ENCODE results near the gene TRPM2.
"Not testable (repeated sequence)": the region's sequence is repeated elsewhere in the genome, so short reads cannot be mapped to it uniquely, and the experiment has no call there.

The TRPM2 gene

GRCh38 chr21:44356160-44356559, 2.7 kb downstream of the TRPM2 start:
- no peak for FAIRE-seq

- FAIRE-seq, result no peak
Measured at GRCh38 chr21:44356636-44357035, 3.2 kb downstream of the TRPM2 start.

DNA sequence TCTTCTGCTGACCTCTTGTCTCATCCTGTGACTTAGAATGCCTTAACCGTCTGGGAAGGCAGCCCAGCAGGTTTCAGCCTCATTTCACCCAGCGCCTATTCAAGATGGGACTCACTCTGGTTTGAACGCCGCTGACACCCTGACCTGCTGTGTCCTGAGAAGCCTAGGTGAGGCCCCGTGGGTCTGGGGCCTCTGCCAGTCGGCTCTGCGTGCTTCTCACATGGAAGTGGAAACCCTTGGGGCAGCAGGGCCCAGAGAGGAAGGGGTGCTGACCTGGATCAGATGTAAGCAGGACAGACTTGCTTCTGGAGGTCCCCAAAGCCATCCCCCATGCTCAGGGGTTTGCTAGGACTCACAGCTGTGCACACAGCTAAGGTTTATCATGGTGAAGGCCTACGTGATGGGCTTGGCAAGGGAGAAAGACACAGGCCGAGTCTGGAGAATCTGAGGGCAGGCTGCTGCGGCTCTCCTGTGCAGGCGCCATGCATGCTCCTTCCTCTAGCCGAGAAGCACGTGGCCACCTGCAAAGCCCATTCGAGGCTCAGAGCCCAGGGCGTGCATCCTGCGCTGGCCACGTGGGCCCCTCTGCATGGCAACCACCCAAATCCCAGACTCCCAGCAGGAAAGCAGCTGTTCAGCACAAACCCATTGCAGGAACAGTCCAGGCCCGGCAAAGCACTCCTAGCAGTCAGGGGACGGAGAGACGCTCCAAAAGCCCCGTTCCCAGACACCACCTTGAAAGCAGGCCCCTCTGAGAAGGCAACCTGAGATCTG, 3.8 kb downstream of the TRPM2 start:
- FAIRE-seq, result no peak

DNA sequence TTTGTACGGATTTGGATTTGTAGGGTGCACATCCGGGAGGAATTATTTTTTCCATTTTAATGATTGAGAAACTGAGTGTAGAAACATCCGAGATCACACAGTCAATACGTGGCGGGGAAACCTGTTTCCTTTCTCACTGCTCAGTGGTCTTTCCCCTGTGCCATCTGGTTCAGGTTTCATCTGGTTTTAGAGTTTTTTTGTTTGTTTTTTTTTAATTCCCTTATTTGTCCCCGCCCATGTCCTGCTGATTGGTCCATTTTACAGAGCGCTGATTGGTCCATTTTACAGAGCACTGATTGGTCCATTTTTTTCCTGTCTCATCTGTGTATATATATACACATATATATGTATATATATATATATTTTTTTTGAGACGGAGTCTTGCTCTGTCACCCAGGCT, 6.0 kb downstream of the TRPM2 start:
- no peak for FAIRE-seq

DNA sequence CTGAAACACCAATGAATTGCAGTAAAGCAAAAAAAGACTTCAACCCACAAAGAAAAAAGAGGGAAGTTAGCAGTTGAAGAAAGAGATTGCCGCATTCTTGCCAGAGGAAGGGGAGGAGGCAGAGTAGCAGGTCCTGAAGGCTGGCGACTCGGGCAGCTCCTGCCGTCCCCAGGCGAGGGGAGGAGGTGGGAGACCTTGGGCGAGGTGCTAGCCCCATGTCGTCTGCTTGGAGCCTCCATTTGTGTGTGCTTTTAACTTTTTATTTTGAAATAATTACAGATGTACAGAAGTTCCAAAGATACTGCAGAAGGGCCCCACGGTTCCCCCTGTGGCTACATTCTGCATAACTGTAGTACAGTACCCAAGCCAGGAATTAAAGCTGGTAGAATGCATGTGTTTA, 6.7 kb downstream of the TRPM2 start:
- no peak for FAIRE-seq

DNA sequence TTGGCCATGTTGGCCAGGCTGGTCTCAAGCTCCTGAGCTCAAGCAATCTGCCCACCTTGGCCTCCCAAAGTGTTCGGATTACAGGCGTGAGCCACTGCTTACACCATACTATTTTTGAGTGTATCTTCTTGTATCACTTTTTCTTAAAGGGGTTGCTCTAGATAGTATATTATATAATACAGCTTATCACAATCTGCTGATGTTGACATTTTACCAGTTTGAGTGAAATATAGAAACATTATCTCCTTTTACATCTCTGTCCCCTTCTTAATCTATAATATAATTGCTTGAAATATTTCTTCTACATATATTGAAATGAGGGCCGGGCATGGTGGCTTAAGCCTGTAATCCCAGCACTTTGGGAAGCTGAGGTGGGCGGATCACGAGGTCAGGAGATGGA, 8.5 kb downstream of the TRPM2 start:
- not testable (repeated sequence) for FAIRE-seq

GRCh38 chr21:44363278-44363677, 9.9 kb downstream of the TRPM2 start:
- FAIRE-seq, result no peak

DNA sequence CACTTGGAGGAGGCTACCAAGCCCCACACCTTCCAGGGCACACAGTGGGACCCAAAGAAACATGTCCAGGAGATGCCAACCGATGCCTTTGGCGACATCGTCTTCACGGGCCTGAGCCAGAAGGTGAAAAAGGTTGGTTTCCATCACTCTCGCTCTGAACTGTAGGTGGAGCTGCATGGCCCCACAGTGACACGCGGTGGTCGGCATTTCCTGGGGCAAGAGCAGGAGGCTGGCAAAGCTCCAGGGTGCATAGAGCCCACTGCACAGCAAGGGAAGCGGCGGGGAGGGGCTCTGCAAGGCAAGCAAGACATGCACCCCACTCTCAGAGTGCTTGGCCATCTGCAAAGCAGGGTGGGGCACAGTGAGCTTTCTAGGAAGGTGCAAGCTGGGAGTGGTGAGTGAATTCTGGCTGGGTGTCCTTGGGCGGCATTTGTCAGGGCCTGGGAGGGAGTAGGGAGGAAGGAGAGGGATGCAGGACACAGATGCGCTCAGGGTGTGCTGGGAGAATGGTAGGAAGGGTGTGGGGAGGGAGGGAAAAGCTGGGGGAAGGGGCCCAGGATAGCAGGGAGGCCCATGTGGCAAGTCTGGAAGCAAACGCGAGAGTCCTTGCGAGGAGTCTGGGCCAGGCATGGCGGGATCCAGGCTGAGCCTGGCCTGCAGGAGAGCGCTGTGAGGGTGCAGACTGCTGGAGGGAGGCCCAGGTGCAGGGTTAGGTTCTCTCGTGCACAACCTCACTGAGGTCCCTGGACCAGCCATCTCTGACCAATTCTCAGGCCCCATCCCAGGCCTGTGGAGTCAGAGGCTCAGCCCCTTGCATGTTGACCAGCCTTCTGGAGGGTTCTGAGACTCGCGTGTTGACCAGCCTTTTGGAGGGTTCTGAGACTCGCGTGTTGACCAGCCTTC, 11.0 kb downstream of the TRPM2 start:
- FAIRE-seq, result no peak

GRCh38 chr21:44365251-44365966, 12.0 kb downstream of the TRPM2 start:
- FAIRE-seq, result no peak

DNA sequence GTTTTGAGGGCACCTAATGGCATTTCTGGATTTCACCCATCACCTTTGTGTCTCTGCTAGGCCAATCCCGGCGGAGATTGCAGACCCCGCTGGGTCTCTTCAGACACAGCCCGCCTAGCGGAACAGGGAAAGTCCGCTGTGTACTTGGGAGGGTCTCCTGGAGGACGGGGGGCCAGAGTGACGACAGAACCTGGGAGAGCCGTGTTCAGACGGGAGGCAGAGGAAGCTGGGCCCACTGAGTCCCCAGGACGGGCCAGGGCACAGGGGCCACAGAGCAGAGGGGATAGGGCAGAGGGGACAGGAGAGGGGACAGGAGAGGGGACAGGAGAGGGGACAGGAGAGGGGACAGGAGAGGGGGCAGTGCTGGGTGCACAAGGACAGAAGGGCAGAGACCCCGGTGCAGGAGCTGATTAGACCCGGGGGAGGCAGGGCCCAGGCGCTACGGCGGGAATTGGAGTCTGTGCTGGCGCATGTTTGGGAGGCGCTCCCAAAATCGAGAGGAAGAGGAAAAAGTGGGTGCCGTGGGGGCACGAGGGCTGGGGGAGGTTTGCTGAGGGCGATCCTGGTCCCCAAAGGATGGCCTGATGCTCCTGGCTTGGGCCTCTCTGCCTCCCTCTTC, 12.7 kb downstream of the TRPM2 start:
- FAIRE-seq, result no peak

DNA sequence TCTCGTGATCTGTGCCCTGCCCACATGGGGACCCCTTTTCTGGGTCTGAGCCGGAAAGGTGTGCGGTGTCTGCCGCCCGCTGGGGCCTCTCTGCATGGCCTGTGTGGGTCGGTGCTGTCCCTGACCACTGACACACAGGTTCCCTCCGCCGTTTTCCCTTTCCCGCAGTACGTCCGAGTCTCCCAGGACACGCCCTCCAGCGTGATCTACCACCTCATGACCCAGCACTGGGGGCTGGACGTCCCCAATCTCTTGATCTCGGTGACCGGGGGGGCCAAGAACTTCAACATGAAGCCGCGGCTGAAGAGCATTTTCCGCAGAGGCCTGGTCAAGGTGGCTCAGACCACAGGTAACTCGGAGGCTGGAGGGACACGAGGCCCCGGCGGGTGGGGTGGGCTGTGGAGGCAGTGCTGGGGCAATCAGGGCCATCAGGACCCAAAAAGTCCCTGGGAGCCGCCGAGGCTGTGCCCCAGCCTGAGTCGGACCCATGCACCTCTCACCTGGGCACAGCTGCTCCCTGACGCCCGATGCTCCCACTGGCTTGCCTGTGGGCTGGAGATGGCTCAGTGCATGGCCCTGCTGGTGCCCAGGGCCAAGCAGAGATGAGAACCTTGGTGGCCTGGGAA, 13.3 kb downstream of the TRPM2 start:
- FAIRE-seq, result no peak

GRCh38 chr21:44368711-44369446, 15.5 kb downstream of the TRPM2 start:
- FAIRE-seq, result no peak

DNA sequence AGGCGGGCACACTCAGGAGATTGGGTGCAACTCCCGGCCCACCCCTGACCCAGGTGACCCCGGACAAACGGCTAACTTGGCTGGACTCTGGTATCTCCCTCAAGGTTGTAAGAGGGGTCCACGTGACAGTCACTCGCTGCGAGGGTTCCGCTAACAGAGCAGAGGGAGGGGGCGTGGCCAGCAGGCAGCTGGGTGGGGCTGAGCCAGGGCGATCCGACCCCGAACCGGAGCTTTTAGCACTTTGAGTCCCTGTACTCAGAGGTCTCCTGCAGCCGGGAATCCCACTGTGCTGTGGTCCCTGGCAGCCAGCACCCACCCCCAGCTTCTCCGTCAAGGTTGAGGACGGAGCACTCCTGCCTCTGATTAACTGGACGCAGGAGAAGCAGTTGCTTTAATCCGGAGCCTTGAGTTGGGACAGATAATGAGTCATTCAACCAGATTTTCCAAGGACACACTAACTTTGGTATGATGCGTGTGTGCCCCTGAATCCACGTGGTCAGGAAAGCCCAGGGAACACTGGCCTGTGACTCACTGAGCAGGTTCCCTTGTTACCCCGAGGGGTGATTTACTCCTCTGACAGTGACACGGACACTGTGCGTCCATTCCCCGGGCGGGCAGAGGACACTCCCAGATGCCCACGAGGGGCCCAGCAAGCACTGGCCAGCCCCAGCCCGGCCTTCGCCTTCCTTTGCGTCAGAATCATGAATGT, 16.8 kb downstream of the TRPM2 start:
- FAIRE-seq, result no peak

DNA sequence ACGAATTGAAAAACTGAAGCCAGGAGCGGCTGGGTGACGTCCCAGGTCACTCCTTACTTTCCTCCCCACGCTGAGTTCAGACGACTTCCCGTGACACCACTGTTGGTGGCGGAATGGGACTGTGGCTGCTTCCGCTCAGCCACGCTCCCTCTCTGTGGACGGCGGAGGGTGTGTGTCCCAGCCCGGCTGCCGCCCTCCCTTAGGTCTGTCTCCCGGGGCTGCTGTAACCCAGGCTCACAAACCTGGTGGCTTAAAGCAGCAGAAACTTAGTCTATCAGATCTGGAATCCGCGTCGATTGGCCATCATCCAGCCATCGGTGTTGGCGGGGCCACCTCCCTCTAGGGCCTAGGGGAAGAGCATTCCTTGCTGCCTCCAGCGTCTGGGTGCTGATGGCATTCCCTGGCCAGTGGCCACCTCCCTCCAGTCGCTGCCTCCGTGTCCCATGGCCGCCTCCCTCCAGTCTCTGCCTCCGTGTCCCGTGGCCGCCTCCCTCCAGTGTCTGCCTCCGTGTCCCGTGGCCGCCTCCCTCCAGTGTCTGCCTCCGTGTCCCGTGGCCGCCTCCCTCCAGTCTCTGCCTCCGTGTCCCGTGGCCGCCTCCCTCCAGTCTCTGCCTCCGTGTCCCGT, 17.5 kb downstream of the TRPM2 start:
- FAIRE-seq, result no peak

GRCh38 chr21:44371596-44371995, 18.2 kb downstream of the TRPM2 start:
- FAIRE-seq, result no peak

DNA sequence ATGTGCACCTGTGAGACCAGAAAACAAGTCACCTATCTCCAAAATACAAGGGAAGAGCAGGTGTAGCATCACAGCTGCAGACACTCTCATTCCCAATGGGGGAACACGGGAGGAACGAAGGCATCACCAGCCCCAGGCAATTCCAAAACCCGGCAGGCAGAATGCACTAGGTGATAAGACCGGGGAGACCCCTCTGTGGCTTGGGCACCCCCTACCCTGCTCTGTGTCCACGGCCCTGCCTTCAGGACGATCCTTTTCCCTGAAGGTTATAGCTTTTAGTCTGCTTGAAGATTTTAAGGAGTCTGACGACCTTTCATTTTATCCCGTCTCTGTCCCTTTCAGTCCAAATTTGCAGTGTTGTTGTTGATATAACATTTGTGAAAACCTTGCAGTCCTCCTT, 19.2 kb downstream of the TRPM2 start:
- FAIRE-seq, result no peak

DNA sequence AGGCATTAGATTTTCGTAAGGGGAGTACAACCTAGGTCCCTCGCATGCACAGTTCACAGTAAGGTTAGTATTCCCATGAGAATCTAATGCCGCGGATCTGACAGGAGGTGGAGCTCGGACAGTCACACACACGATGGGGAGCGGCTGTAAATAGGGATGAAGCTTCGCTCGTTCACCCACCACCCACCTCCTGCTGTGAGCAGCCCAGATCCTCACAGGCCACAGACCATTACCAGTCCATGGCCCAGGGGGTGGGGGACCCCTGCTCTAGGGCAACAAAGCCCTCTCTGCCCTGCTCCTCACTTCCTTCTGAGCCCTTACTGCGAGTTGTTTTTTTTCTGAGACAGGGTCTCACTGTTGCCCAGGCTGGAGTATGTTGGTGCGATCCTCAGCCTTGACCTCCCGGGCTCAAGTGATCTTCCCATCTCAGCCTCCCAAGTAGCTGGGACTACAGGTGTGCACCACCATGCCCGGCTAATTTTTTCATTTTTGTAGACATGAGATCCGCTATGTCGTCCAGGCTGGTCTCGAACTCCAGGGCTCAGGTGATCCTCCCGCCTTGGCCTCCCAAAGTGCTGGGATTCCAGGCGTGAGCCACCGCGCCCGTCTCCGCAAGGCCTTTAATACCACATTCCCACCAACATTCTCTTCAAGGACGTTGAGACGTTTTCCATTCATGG, 21.3 kb downstream of the TRPM2 start:
- FAIRE-seq, result no peak

DNA sequence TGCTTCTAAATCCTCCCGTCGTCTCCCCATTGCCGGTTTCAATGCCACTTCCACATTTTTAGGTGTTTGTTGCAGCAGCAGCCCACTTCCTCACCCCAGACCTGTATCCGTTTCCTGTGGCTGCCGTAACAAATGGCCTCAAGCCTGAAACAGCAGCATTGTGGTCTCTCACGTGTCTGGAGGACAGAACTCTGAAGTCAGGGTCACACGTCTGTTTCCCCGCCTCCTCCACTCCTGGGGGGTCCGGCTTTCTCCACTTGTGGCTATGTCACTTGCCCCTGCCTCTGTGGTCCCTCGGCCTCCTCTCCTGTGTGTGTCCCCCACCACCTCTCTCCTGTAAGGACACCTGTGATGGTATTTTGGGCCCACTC, 21.8 kb downstream of the TRPM2 start:
- no peak for FAIRE-seq

GRCh38 chr21:44375761-44376241, 22.4 kb downstream of the TRPM2 start:
- FAIRE-seq, result no peak

- FAIRE-seq, result no peak
Measured at GRCh38 chr21:44376606-44377005, 23.2 kb downstream of the TRPM2 start.
